GM23338 (cell line): ENCODE results near the gene PIEZO2. TPM values are rescaled to one million over a fixed set of nuclear protein-coding genes. Genes with fewer than 3 reads are reported as not detected.

Experiments
- ATAC-seq: fragments of 200-7000 bp; cut with Tn5 transposase; 3 replicates; pipeline ENCODE4 v1.9.1; 2020
- DNase-seq: peaks from one replicate; pipeline ENCODE4 v3.0.0-alpha.2; 2015; ENCODE audit warnings: low spot score
- H2AFZ ChIP-seq: fragments of 200-600 bp; sonication (generic); 2 replicates; pipeline ENCODE4 v1.8.0; 2016; ENCODE audit warnings: antibody characterized with exemption, mild to moderate bottlenecking, moderate library complexity
- H3F3A ChIP-seq: fragments of 200-600 bp; sonication (generic); replicated peaks from 2 replicates; pipeline ENCODE4 v1.8.0; 2017; ENCODE audit warnings: antibody characterized with exemption, mixed run types, low read depth
- H3K27ac ChIP-seq: fragments of 200-600 bp; sonication (generic); 2 replicates; pipeline ENCODE4 v1.6.1; 2016; ENCODE audit warnings: low read depth
- H3K27me3 ChIP-seq: fragments of 200-600 bp; sonication (generic); 2 replicates; pipeline ENCODE4 v1.8.0; 2016; ENCODE audit warnings: mild to moderate bottlenecking, mixed run types, moderate library complexity; ENCODE audit not compliant: insufficient read depth
- H3K36me3 ChIP-seq: fragments of 200-600 bp; sonication (generic); 2 replicates; pipeline ENCODE4 v1.8.0; 2016; ENCODE audit warnings: mild to moderate bottlenecking; ENCODE audit not compliant: insufficient read depth
- H3K4me1 ChIP-seq: fragments of 200-600 bp; sonication (generic); 2 replicates; pipeline ENCODE4 v1.8.0; 2016; ENCODE audit warnings: mild to moderate bottlenecking, moderate library complexity; ENCODE audit not compliant: insufficient read depth
- H3K4me2 ChIP-seq: fragments of 200-600 bp; sonication (generic); 2 replicates; pipeline ENCODE4 v1.7.1; 2017; ENCODE audit warnings: mixed run types
- H3K4me3 ChIP-seq: fragments of 200-600 bp; sonication (generic); 2 replicates; pipeline ENCODE4 v1.6.1; 2016; ENCODE audit warnings: mixed run types
- H3K79me2 ChIP-seq: fragments of 200-600 bp; sonication (generic); replicated peaks from 2 replicates; pipeline ENCODE4 v1.8.0; 2017; ENCODE audit warnings: mild to moderate bottlenecking; ENCODE audit not compliant: insufficient read depth
- H3K9me2 ChIP-seq: fragments of 200-600 bp; sonication (generic); 2 replicates; pipeline ENCODE4 v1.8.0; 2017; ENCODE audit not compliant: insufficient read depth
- H4K20me1 ChIP-seq: fragments of 200-600 bp; sonication (generic); replicated peaks from 2 replicates; pipeline ENCODE4 v1.8.0; 2017; ENCODE audit warnings: mild to moderate bottlenecking; ENCODE audit not compliant: insufficient read depth
- H3K27ac Mint-ChIP-seq: 2 replicates; pipeline ENCODE4 v1.8.0; 2020; ENCODE audit warnings: inconsistent platforms, mild to moderate bottlenecking, moderate library complexity, mixed read lengths
- H3K27me3 Mint-ChIP-seq: 3 replicates; pipeline ENCODE4 v1.8.0; 2022; ENCODE audit warnings: low read depth, mild to moderate bottlenecking, moderate library complexity, mixed read lengths, inconsistent platforms; ENCODE audit not compliant: insufficient read depth, poor library complexity
- H3K36me3 Mint-ChIP-seq: 3 replicates; pipeline ENCODE4 v1.8.0; 2021; ENCODE audit warnings: low read depth, mild to moderate bottlenecking, inconsistent platforms, moderate library complexity, mixed read lengths
- H3K4me1 Mint-ChIP-seq: 3 replicates; pipeline ENCODE4 v1.8.0; 2020; ENCODE audit warnings: mild to moderate bottlenecking, inconsistent platforms, mixed read lengths
- H3K4me3 Mint-ChIP-seq: 3 replicates; pipeline ENCODE4 v1.8.0; 2021; ENCODE audit warnings: moderate library complexity, mild to moderate bottlenecking, inconsistent platforms, mixed read lengths
- H3K9me3 Mint-ChIP-seq: 3 replicates; pipeline ENCODE4 v1.8.0; 2020; ENCODE audit warnings: moderate library complexity, mild to moderate bottlenecking, inconsistent platforms, mixed read lengths
- CREB1 ChIP-seq: fragments of 250-450 bp; sonication (Bioruptor Pico); IDR thresholded peaks from 2 replicates; pipeline ENCODE4 v1.5.0; 2020; ENCODE audit warnings: low read depth, mild to moderate bottlenecking, moderate library complexity
- CTCF ChIP-seq, 2 experiments: fragments of 200-600 bp in 1 of 2; sonication (generic) in 1 of 2; conservative IDR thresholded peaks; 2 replicates each; pipeline versions ENCODE4 v1.5.1 to v1.6.1; 2016 to 2017; ENCODE audit warnings: antibody characterized with exemption in 2 of 2, low read depth in 2 of 2, mild to moderate bottlenecking in 2 of 2, moderate library complexity in 1 of 2
- ETS1 ChIP-seq: IDR thresholded peaks from 2 replicates; pipeline ENCODE4 v1.6.1; 2016; ENCODE audit warnings: antibody characterized with exemption
- EZH2 ChIP-seq: fragments of 200-600 bp; sonication (generic); IDR thresholded peaks from one replicate; pipeline ENCODE4 v1.8.0; 2017; ENCODE audit warnings: antibody characterized with exemption, mild to moderate bottlenecking, low read depth; ENCODE audit not compliant: unreplicated experiment
- EZH2phosphoT487 ChIP-seq: fragments of 200-600 bp; sonication (generic); IDR thresholded peaks from one replicate; pipeline ENCODE4 v1.8.1; 2018; ENCODE audit warnings: antibody characterized with exemption; ENCODE audit not compliant: unreplicated experiment
- JUNB ChIP-seq: IDR thresholded peaks from one replicate; pipeline ENCODE4 v1.6.1; 2016; ENCODE audit warnings: antibody characterized with exemption; ENCODE audit not compliant: unreplicated experiment
- NANOG ChIP-seq: IDR thresholded peaks from 2 replicates; pipeline ENCODE4 v1.6.1; 2016; ENCODE audit warnings: antibody characterized with exemption, borderline replicate concordance
- POLR2AphosphoS5 ChIP-seq: IDR thresholded peaks from 2 replicates; pipeline ENCODE4 v1.6.1; 2016; ENCODE audit warnings: antibody characterized with exemption, low read depth
- REST ChIP-seq: IDR thresholded peaks from one replicate; pipeline ENCODE4 v1.6.1; 2018; ENCODE audit warnings: antibody characterized with exemption; ENCODE audit not compliant: unreplicated experiment
- STAT1 ChIP-seq: IDR thresholded peaks from one replicate; pipeline ENCODE4 v1.6.1; 2016; ENCODE audit warnings: antibody characterized with exemption; ENCODE audit not compliant: unreplicated experiment
- ZNF114 ChIP-seq: fragments of 250-450 bp; sonication (Bioruptor Pico); IDR thresholded peaks from 2 replicates; pipeline ENCODE4 v1.5.0; 2020; ENCODE audit warnings: mild to moderate bottlenecking, moderate library complexity
- ZNF331 ChIP-seq: fragments of 250-450 bp; sonication (Bioruptor Pico); IDR thresholded peaks from 2 replicates; pipeline ENCODE4 v1.5.0; 2020; ENCODE audit warnings: low read depth, mild to moderate bottlenecking, moderate library complexity
- ZNF462 ChIP-seq: fragments of 250-450 bp; sonication (Bioruptor Pico); IDR thresholded peaks from 2 replicates; pipeline ENCODE4 v1.5.0; 2020; ENCODE audit warnings: mild to moderate bottlenecking, moderate library complexity
- polyA plus RNA-seq: library from polyadenylated mRNA; unstranded; fragments of >200 nt; fragmentation: Nextera tagmentation; extraction: Ambion mirVana; gene quantifications from 2 replicates; pipeline ENCODE4 v1.2.1, GENCODE V29; 2016
- total RNA-seq: library from RNA; depleted of rRNA; stranded (reverse); fragments of >200 nt; shearing (Covaris generic); gene quantifications from 2 replicates; pipeline ENCODE4 v1.2.3, GENCODE V29; 2014

PIEZO2 gene
- total and polyA plus RNA-seq, 2 experiments from 2014 or later = 4.8 to 8.2 TPM

- Histone ChIP-seq H3K27ac (no peak overlapping the region), H3K4me2 (no peak overlapping the region), H3K4me1 (peaks cover 3% of the 10 kb centered on the region; the same call in 1 of the 2 replicates), H4K20me1 (no peaks in the 10 kb centered on the region; the same call in 1 of the 2 replicates), H3F3A (no peaks in the 10 kb centered on the region), H3K36me3 (no peaks in the 10 kb centered on the region), H2AFZ (no peak overlapping the region), H3K4me3 (no peak overlapping the region), H3K9me2 (no peaks in the 10 kb centered on the region), H3K27me3 (no peaks in the 10 kb centered on the region), H3K79me2 (no peaks in the 10 kb centered on the region)
- DNase-seq (no peak), ATAC-seq (no peak)
- H3K36me3 Mint-ChIP-seq = no peaks in the 10 kb centered on the region
- TF ChIP-seq EZH2phosphoT487 (no peak), CREB1 (CRISPR knock-in tag) (no peak), NANOG (no peak), EZH2 (no peak), ETS1 (no peak), JUNB (no peak), ZNF462 (CRISPR knock-in tag) (no peak), ZNF331 (CRISPR knock-in tag) (no peak), STAT1 (no peak), REST (no peak), ZNF114 (no peak), POLR2AphosphoS5 (no peak), CTCF (conservative IDR thresholded peaks at IDR 0.05; ENCODE audit: low read depth in 2 of 2) (no peak)
- H3K27ac Mint-ChIP-seq = peak overlapping the region; percentile 36; the same call in 1 of the 2 replicates
- peaks cover 24% of the 10 kb centered on the region for H3K4me1 Mint-ChIP-seq
- H3K27me3 Mint-ChIP-seq = no peaks in the 10 kb centered on the region
- no peaks in the 10 kb centered on the region; the same call in 2 of the 3 replicates for H3K9me3 Mint-ChIP-seq
- no peak overlapping the region for H3K4me3 Mint-ChIP-seq
Measured at GRCh38 chr18:11037533-11038240, 111.7 kb downstream of the PIEZO2 start.
